ENCODE results near the gene IL2RA. TPM values are rescaled to one million over a fixed set of nuclear protein-coding genes. Genes with fewer than 3 reads are reported as not detected.

The IL2RA gene
- total and polyA plus RNA-seq, 10 of the 15 experiments (the other 5 are each of a cell fraction or from before 2014, with no cell fraction given) = 2.2 to 6.0 (median 4.9) TPM

GRCh38 chr10:6047847-6048246 lies 14.3 kb downstream of the IL2RA start (continued):
- TF ChIP-seq IRF3 (IDR thresholded peaks at IDR 0.05) (no peak), CREB1 (IDR thresholded peaks at IDR 0.05; ENCODE audit: low read depth) (no peak)

- SMC1A ChIA-PET (ENCODE audit: uncharacterized antibody, unreplicated experiment) = interaction anchor here (0.7 to 8.1 kb wide), 8 partner anchors 11 to 355 kb away, joined by 3 to 66 read pairs (median 4); no protein-coding TSS in a partner anchor
- no peak overlapping the region for H3K4me2 ChIP-seq (ENCODE audit: control insufficient read depth, insufficient read depth)
- TF ChIP-seq RELA (IDR thresholded peaks at IDR 0.05; ENCODE audit: borderline replicate concordance, partially characterized antibody) = no peak
- TF ChIP-seq, protein P1, sequence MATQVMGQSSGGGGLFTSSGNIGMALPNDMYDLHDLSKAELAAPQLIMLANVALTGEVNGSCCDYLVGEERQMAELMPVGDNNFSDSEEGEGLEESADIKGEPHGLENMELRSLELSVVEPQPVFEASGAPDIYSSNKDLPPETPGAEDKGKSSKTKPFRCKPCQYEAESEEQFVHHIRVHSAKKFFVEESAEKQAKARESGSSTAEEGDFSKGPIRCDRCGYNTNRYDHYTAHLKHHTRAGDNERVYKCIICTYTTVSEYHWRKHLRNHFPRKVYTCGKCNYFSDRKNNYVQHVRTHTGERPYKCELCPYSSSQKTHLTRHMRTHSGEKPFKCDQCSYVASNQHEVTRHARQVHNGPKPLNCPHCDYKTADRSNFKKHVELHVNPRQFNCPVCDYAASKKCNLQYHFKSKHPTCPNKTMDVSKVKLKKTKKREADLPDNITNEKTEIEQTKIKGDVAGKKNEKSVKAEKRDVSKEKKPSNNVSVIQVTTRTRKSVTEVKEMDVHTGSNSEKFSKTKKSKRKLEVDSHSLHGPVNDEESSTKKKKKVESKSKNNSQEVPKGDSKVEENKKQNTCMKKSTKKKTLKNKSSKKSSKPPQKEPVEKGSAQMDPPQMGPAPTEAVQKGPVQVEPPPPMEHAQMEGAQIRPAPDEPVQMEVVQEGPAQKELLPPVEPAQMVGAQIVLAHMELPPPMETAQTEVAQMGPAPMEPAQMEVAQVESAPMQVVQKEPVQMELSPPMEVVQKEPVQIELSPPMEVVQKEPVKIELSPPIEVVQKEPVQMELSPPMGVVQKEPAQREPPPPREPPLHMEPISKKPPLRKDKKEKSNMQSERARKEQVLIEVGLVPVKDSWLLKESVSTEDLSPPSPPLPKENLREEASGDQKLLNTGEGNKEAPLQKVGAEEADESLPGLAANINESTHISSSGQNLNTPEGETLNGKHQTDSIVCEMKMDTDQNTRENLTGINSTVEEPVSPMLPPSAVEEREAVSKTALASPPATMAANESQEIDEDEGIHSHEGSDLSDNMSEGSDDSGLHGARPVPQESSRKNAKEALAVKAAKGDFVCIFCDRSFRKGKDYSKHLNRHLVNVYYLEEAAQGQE (IDR thresholded peaks at IDR 0.05; ENCODE audit: low read depth, low read length) = no peak
- TF ChIP-seq SMC3 (IDR thresholded peaks at IDR 0.05; ENCODE audit: borderline replicate concordance, low read length) = no peak
- TF ChIP-seq WRNIP1 (IDR thresholded peaks at IDR 0.05; ENCODE audit: borderline replicate concordance, low read depth, low read length) = no peak
- no peak for TF ChIP-seq TCF7 (IDR thresholded peaks at IDR 0.05; ENCODE audit: borderline replicate concordance)
- TF ChIP-seq FOS (IDR thresholded peaks at IDR 0.05; ENCODE audit: borderline replicate concordance, extremely low read depth, insufficient read length) = no peak
- no peak for TF ChIP-seq NFYA (IDR thresholded peaks at IDR 0.05; ENCODE audit: borderline replicate concordance, low read depth, low read length)
- no peak for TF ChIP-seq ZNF687 (IDR thresholded peaks at IDR 0.05)
- no peak for TF ChIP-seq EGR1 (IDR thresholded peaks at IDR 0.05; ENCODE audit: borderline replicate concordance in 1 of 2, low read depth in 2 of 2, low read length in 2 of 2)
- TF ChIP-seq HDAC6 (IDR thresholded peaks at IDR 0.05; ENCODE audit: unreplicated experiment) = no peak
These were observed 15.2 kb downstream of the IL2RA start for GRCh38 chr10:6046773-6047611.

More at GRCh38 chr10:6046773-6047611, 15.2 kb downstream of the IL2RA start:
- Histone ChIP-seq H3K27ac (ENCODE audit: control insufficient read depth, insufficient read depth) (no peak overlapping the region), H3K9ac (ENCODE audit: control insufficient read depth, insufficient read depth, low read length) (no peak overlapping the region), H3K9me3 (replicated peaks; ENCODE audit: control insufficient read depth, insufficient read depth, low read length) (no peaks in the 10 kb centered on the region), H2AFZ (ENCODE audit: control insufficient read depth, low read depth, low read length) (no peak overlapping the region), H3K4me3 (no peak overlapping the region), H3K79me2 (ENCODE audit: control insufficient read depth, insufficient read depth, low read length) (no peaks in the 10 kb centered on the region), H3K4me1 (ENCODE audit: control insufficient read depth, insufficient read depth, low read length) (peaks cover 48% of the 10 kb centered on the region), H3K36me3 (ENCODE audit: control insufficient read depth in 2 of 2, insufficient read depth in 2 of 2, low read length in 1 of 2) (no peaks in the 10 kb centered on the region; a peak in 1 of 4 replicates), H3K27me3 (replicated peaks in 1 of 2; ENCODE audit: control insufficient read depth in 2 of 2, insufficient read depth in 2 of 2, low read length in 1 of 2) (no peaks in the 10 kb centered on the region), H4K20me1 (ENCODE audit: control insufficient read depth, insufficient read depth) (no peaks in the 10 kb centered on the region)
- FAIRE-seq (no peak), DNase-seq (ENCODE audit: low read depth, low spot score) (no peak), ATAC-seq (no peak)
- in situ Hi-C loops (cut with MboI) = no loop called here
- CTCF ChIA-PET = interaction anchor here (0.8 to 10.2 kb wide), 3 partner anchors 33 to 424 kb away, joined by 3 to 101 read pairs (median 95); no protein-coding TSS in a partner anchor
- no TSS peak for BruUV-seq (replicated peaks)
- WGBS (ENCODE audit: insufficient coverage, insufficient replicate concordance, low lambda C conversion rate, missing lambda C conversion rate) = 78% methylated on average over 14 of the region's 14 CpGs
- POLR2A ChIA-PET = no interaction called here
- RAD21 ChIA-PET (ENCODE audit: unreplicated experiment) = interaction anchor here (0.7 to 1.7 kb wide), 3 partner anchors 30 to 39 kb away, joined by 3 read pairs; no protein-coding TSS in a partner anchor
- intact Hi-C loops (cut with micrococcal nuclease; ENCODE audit: unreplicated experiment) = no loop called here
